HEK293 (cell line): ENCODE data around the gene FDXR.
A peak's percentile ranks its signal among the peaks of the same experiment; 100 is the strongest.

ENCODE experiments used
- ATF2 ChIP-seq: fragments of 450-650 bp; formaldehyde crosslinking; IDR thresholded peaks from 2 replicates; pipeline ENCODE4 v1.5.1; 2016; ENCODE audit warnings: missing biosample characterization, missing genetic modification characterization, low read depth
- BCL11A ChIP-seq: fragments of 450-650 bp; formaldehyde crosslinking; IDR thresholded peaks from 2 replicates; pipeline ENCODE4 v1.5.1; 2016; ENCODE audit warnings: low read depth, missing biosample characterization, missing genetic modification characterization
- HIC1 ChIP-seq: fragments of 450-650 bp; formaldehyde crosslinking; IDR thresholded peaks from 2 replicates; pipeline ENCODE4 v1.5.1; 2016; ENCODE audit warnings: missing biosample characterization, missing genetic modification characterization
- HOXA7 ChIP-seq: sonication (generic); formaldehyde crosslinking; IDR thresholded peaks from 2 replicates; pipeline ENCODE4 v1.8.1; 2022; ENCODE audit warnings: missing genetic modification reagents, borderline replicate concordance
- HOXD13 ChIP-seq: sonication (generic); formaldehyde crosslinking; IDR thresholded peaks from 2 replicates; pipeline ENCODE4 v1.8.0; 2022; ENCODE audit warnings: missing genetic modification reagents, borderline replicate concordance
- KLF7 ChIP-seq: fragments of 450-650 bp; formaldehyde crosslinking; IDR thresholded peaks from 2 replicates; pipeline ENCODE4 v1.5.1; 2016; ENCODE audit warnings: missing biosample characterization, missing genetic modification characterization, borderline replicate concordance
- PATZ1 ChIP-seq: fragments of 450-650 bp; formaldehyde crosslinking; IDR thresholded peaks from 2 replicates; pipeline ENCODE4 v1.5.1; 2016; ENCODE audit warnings: missing biosample characterization, missing genetic modification characterization
- REPIN1 ChIP-seq: fragments of 450-650 bp; formaldehyde crosslinking; IDR thresholded peaks from 2 replicates; pipeline ENCODE4 v1.5.1; 2017; ENCODE audit warnings: missing biosample characterization, missing genetic modification characterization, low read depth
- REST ChIP-seq: fragments of 450-650 bp; formaldehyde crosslinking; IDR thresholded peaks from 2 replicates; pipeline ENCODE4 v1.5.1; 2016; ENCODE audit warnings: missing biosample characterization, missing genetic modification characterization
- SP7 ChIP-seq: fragments of 450-650 bp; formaldehyde crosslinking; IDR thresholded peaks from 2 replicates; pipeline ENCODE4 v1.5.1; 2016; ENCODE audit warnings: missing biosample characterization, missing genetic modification characterization
- ZBTB20 ChIP-seq: fragments of 450-650 bp; formaldehyde crosslinking; IDR thresholded peaks from 2 replicates; pipeline ENCODE4 v1.5.1; 2016; ENCODE audit warnings: missing biosample characterization, missing genetic modification characterization
- ZBTB26 ChIP-seq: fragments of 450-650 bp; formaldehyde crosslinking; optimal IDR thresholded peaks from 2 replicates; pipeline ENCODE3; 2016; ENCODE audit warnings: missing biosample characterization, mild to moderate bottlenecking, missing genetic modification characterization
- ZFP41 ChIP-seq: fragments of 450-650 bp; formaldehyde crosslinking; IDR thresholded peaks from 2 replicates; pipeline ENCODE4 v1.5.1; 2016; ENCODE audit warnings: missing biosample characterization, missing genetic modification characterization, borderline replicate concordance
- ZNF10 ChIP-seq: fragments of 450-650 bp; formaldehyde crosslinking; IDR thresholded peaks from 2 replicates; pipeline ENCODE4 v1.5.1; 2017; ENCODE audit warnings: missing biosample characterization, missing genetic modification characterization
- ZNF114 ChIP-seq: fragments of 450-650 bp; formaldehyde crosslinking; IDR thresholded peaks from 2 replicates; pipeline ENCODE4 v1.5.0; 2017; ENCODE audit warnings: missing biosample characterization, missing genetic modification characterization
- ZNF121 ChIP-seq: fragments of 450-650 bp; formaldehyde crosslinking; IDR thresholded peaks from 2 replicates; pipeline ENCODE4 v1.5.1; 2016; ENCODE audit warnings: missing biosample characterization, missing genetic modification characterization
- ZNF132 ChIP-seq: fragments of 450-650 bp; formaldehyde crosslinking; IDR thresholded peaks from 2 replicates; pipeline ENCODE4 v1.5.1; 2017; ENCODE audit warnings: missing biosample characterization, missing genetic modification characterization, borderline replicate concordance
- ZNF18 ChIP-seq: fragments of 450-650 bp; formaldehyde crosslinking; IDR thresholded peaks from 2 replicates; pipeline ENCODE4 v1.5.1; 2016; ENCODE audit warnings: missing biosample characterization, missing genetic modification characterization
- ZNF404 ChIP-seq: fragments of 450-650 bp; formaldehyde crosslinking; IDR thresholded peaks from 2 replicates; pipeline ENCODE4 v1.5.1; 2017; ENCODE audit warnings: missing biosample characterization, missing genetic modification characterization
- ZNF529 ChIP-seq: fragments of 450-650 bp; formaldehyde crosslinking; IDR thresholded peaks from 2 replicates; pipeline ENCODE4 v1.5.1; 2017; ENCODE audit warnings: missing genetic modification characterization, missing biosample characterization; ENCODE audit not compliant: insufficient replicate concordance
- ZNF549 ChIP-seq: fragments of 450-650 bp; IDR thresholded peaks from 2 replicates; pipeline ENCODE4 v1.5.1; 2018; ENCODE audit warnings: missing biosample characterization, missing genetic modification characterization, mild to moderate bottlenecking, inconsistent platforms, moderate library complexity
- ZNF580 ChIP-seq: fragments of 450-650 bp; formaldehyde crosslinking; IDR thresholded peaks from 2 replicates; pipeline ENCODE4 v1.5.1; 2016; ENCODE audit warnings: missing biosample characterization, missing genetic modification characterization
- ZNF670 ChIP-seq: fragments of 450-650 bp; formaldehyde crosslinking; IDR thresholded peaks from 2 replicates; pipeline ENCODE4 v1.5.1; 2016; ENCODE audit warnings: missing biosample characterization, missing genetic modification characterization, low read depth
- ZNF76 ChIP-seq: fragments of 450-650 bp; formaldehyde crosslinking; IDR thresholded peaks from 2 replicates; pipeline ENCODE4; 2016; ENCODE audit warnings: low read depth, missing biosample characterization, missing genetic modification characterization, borderline replicate concordance
- ZSCAN30 ChIP-seq: fragments of 450-650 bp; IDR thresholded peaks from 2 replicates; pipeline ENCODE4 v1.5.1; 2018; ENCODE audit warnings: missing biosample characterization, mild to moderate bottlenecking, missing genetic modification characterization, moderate library complexity
- ZXDB ChIP-seq: fragments of 450-650 bp; formaldehyde crosslinking; IDR thresholded peaks from 2 replicates; pipeline ENCODE4 v1.5.1; 2016; ENCODE audit warnings: missing biosample characterization, missing genetic modification characterization

The FDXR gene

GRCh38 chr17:74862108-74862901, 10.5 kb downstream of the FDXR start (continued):
- no peak for TF ChIP-seq ATF2 (tag by site-specific recombination)
- no peak for TF ChIP-seq ZSCAN30 (tag by site-specific recombination)
- no peak for TF ChIP-seq ZNF18 (tag by site-specific recombination)
- no peak for TF ChIP-seq ZNF76
- TF ChIP-seq ZNF549: no peak
- TF ChIP-seq ZNF10 (tag by site-specific recombination): no peak
- TF ChIP-seq REST: no peak
- TF ChIP-seq ZNF132: no peak
- no peak for TF ChIP-seq HOXA7 (CRISPR knock-in tag)
- TF ChIP-seq PATZ1 (tag by site-specific recombination): peak; percentile 75
- TF ChIP-seq REPIN1 (tag by site-specific recombination): 0 out of 2 replicates have a peak, but pooled peaks have one; percentile 35
- no peak for TF ChIP-seq ZNF529
- no peak for TF ChIP-seq ZBTB20
- TF ChIP-seq BCL11A (tag by site-specific recombination): peak; percentile 69
- TF ChIP-seq ZNF580 (tag by site-specific recombination): no peak
- TF ChIP-seq HOXD13: no peak
- no peak for TF ChIP-seq ZNF670
- no peak for TF ChIP-seq ZNF114 (tag by site-specific recombination)
- TF ChIP-seq KLF7: no peak
- no peak for TF ChIP-seq ZXDB (tag by site-specific recombination)
- TF ChIP-seq ZNF404 (tag by site-specific recombination): no peak
- no peak for TF ChIP-seq ZNF121 (tag by site-specific recombination)
- TF ChIP-seq ZFP41 (tag by site-specific recombination): no peak
- no peak for TF ChIP-seq HIC1 (tag by site-specific recombination)
- TF ChIP-seq SP7 (tag by site-specific recombination): no peak
- TF ChIP-seq ZBTB26 (tag by site-specific recombination): no peak
